GM12874 (cell line): Measurements from ENCODE around the gene RIMBP2.

Source experiments
- CTCF ChIP-seq: IDR thresholded peaks from 2 replicates; pipeline ENCODE4 v1.5.1; 2011; ENCODE audit warnings: low read depth, mild to moderate bottlenecking, control low read depth, low read length, moderate library complexity; ENCODE audit not compliant: insufficient read depth

The RIMBP2 gene

GRCh38 chr12:130669797-130670196, 46.3 kb downstream of the RIMBP2 start:
- no peak for TF ChIP-seq CTCF

GRCh38 chr12:130669205-130669557, 46.9 kb downstream of the RIMBP2 start:
- TF ChIP-seq CTCF = no peak

- TF ChIP-seq CTCF = no peak
Measured at GRCh38 chr12:130668286-130669204, 47.6 kb downstream of the RIMBP2 start.

GRCh38 chr12:130667421-130667960, 48.6 kb downstream of the RIMBP2 start:
- no peak for TF ChIP-seq CTCF

GRCh38 chr12:130666645-130667044, 49.5 kb downstream of the RIMBP2 start:
- no peak for TF ChIP-seq CTCF

GRCh38 chr12:130665753-130666152, 50.3 kb downstream of the RIMBP2 start:
- TF ChIP-seq CTCF = no peak

GRCh38 chr12:130664772-130665171, 51.3 kb downstream of the RIMBP2 start:
- no peak for TF ChIP-seq CTCF
